PC-3 (cell line): Measurements from ENCODE around the gene LAG3. TPM values are rescaled to one million over a fixed set of nuclear protein-coding genes. Genes with fewer than 3 reads are reported as not detected.

Source experiments
- ATAC-seq: fragments of 200-7000 bp; cut with Tn5 transposase; 2 replicates; pipeline ENCODE4 v1.9.1; 2020; ENCODE audit warnings: mild to moderate bottlenecking, moderate library complexity
- BruUV-seq: library from RNA; stranded (reverse); fragments of 400-500 nt; replicated peaks from 2 replicates; lab custom pipeline; 2021; lab: Mats Ljungman, UMichigan
- CTCF ChIA-PET: fragments of 300-600 bp; sonication (Branson Sonifier 250); formaldehyde crosslinking; loops from one replicate; lab custom pipeline; 2022; ENCODE audit warnings: antibody characterized with exemption; lab: Charles Lee
- POLR2A ChIA-PET: fragments of 300-600 bp; sonication (Branson Sonifier 250); formaldehyde crosslinking; loops from one replicate; lab custom pipeline; 2022; ENCODE audit warnings: antibody characterized with exemption; ENCODE audit not compliant: unreplicated experiment; lab: Charles Lee
- DNase-seq: peaks from one replicate; pipeline ENCODE4 v3.0.0-alpha.2; 2015
- H2AFZ ChIP-seq: fragments of 300-600 bp; sonication (generic); 2 replicates; pipeline ENCODE4 v1.6.0; 2016; ENCODE audit warnings: antibody characterized with exemption, low read length
- H3F3A ChIP-seq: fragments of 300-600 bp; sonication (generic); one replicate; pipeline ENCODE4 v1.6.0; 2017; ENCODE audit warnings: antibody characterized with exemption, low read length, control low read depth, mild to moderate bottlenecking; ENCODE audit not compliant: unreplicated experiment
- H3K27ac ChIP-seq: fragments of 300-600 bp; sonication (generic); 2 replicates; pipeline ENCODE4 v1.5.1; 2016; ENCODE audit warnings: mild to moderate bottlenecking, low read length
- H3K27me3 ChIP-seq: fragments of 300-600 bp; sonication (generic); 2 replicates; pipeline ENCODE4 v1.6.1; 2016; ENCODE audit warnings: low read length, mixed read lengths
- H3K36me3 ChIP-seq: fragments of 300-600 bp; sonication (generic); 2 replicates; pipeline ENCODE4 v1.6.1; 2016; ENCODE audit warnings: low read depth, mixed run types, low read length, mixed read lengths
- H3K4me1 ChIP-seq: fragments of 300-600 bp; sonication (generic); 2 replicates; pipeline ENCODE4 v1.5.1; 2016; ENCODE audit warnings: low read length; ENCODE audit not compliant: insufficient read depth
- H3K4me2 ChIP-seq: fragments of 300-600 bp; sonication (generic); 2 replicates; pipeline ENCODE4 v1.6.0; 2016; ENCODE audit warnings: low read length
- H3K4me3 ChIP-seq: fragments of 300-600 bp; sonication (generic); 2 replicates; pipeline ENCODE4 v1.5.1; 2016; ENCODE audit warnings: mild to moderate bottlenecking, low read length, mixed read lengths
- H3K79me2 ChIP-seq: fragments of 300-600 bp; sonication (generic); 2 replicates; pipeline ENCODE4 v1.6.1; 2017; ENCODE audit warnings: low read length, mixed read lengths
- H3K9ac ChIP-seq: fragments of 300-600 bp; sonication (generic); 2 replicates; pipeline ENCODE4 v1.6.0; 2016; ENCODE audit warnings: mild to moderate bottlenecking, low read length
- H3K9me2 ChIP-seq: fragments of 300-600 bp; sonication (generic); replicated peaks from 2 replicates; pipeline ENCODE4 v1.6.1; 2016; ENCODE audit warnings: mixed run types, low read length, mixed read lengths
- H3K9me3 ChIP-seq: fragments of 300-600 bp; sonication (generic); 2 replicates; pipeline ENCODE4 v1.6.1; 2016; ENCODE audit warnings: low read length, mixed read lengths
- H4K20me1 ChIP-seq: fragments of 300-600 bp; sonication (generic); 2 replicates; pipeline ENCODE4 v1.6.1; 2016; ENCODE audit warnings: low read length, mixed read lengths
- CTCF ChIP-seq: fragments of 300-600 bp; sonication (generic); conservative IDR thresholded peaks from 2 replicates; pipeline ENCODE4 v1.5.1; 2017; ENCODE audit warnings: antibody characterized with exemption, low read depth, mild to moderate bottlenecking, low read length
- EZH2 ChIP-seq: fragments of 300-600 bp; sonication (generic); IDR thresholded peaks from one replicate; pipeline ENCODE4 v1.6.1; 2017; ENCODE audit warnings: antibody characterized with exemption, mild to moderate bottlenecking, low read length; ENCODE audit not compliant: unreplicated experiment
- EZH2phosphoT487 ChIP-seq: fragments of 300-600 bp; sonication (generic); IDR thresholded peaks from 2 replicates; pipeline ENCODE4 v1.6.1; 2018; ENCODE audit warnings: mild to moderate bottlenecking, antibody characterized with exemption, low read length, borderline replicate concordance
- intact Hi-C: fragments of 100-400 bp; cut with micrococcal nuclease; formaldehyde crosslinking; loops from 2 replicates; pipeline ENCODE4 v1.9.0; 2023
- total RNA-seq: library from RNA; depleted of rRNA; stranded (reverse); fragments of >200 nt; gene quantifications from 2 replicates; pipeline ENCODE4 v1.2.3, GENCODE V29; 2014

The LAG3 gene
- total RNA-seq, 1 experiment from 2014 or later: 0.58 TPM

- Histone ChIP-seq H3F3A (no peaks in the 10 kb centered on the region), H3K4me1 (no peaks in the 10 kb centered on the region), H3K4me2 (no peak overlapping the region), H3K79me2 (no peaks in the 10 kb centered on the region), H4K20me1 (no peaks in the 10 kb centered on the region), H2AFZ (no peak overlapping the region), H3K4me3 (no peak overlapping the region), H3K27me3 (no peaks in the 10 kb centered on the region), H3K9me3 (no peaks in the 10 kb centered on the region), H3K27ac (no peak overlapping the region), H3K36me3 (no peaks in the 10 kb centered on the region), H3K9ac (no peak overlapping the region), H3K9me2 (no peaks in the 10 kb centered on the region)
- no peak for DNase-seq
- POLR2A ChIA-PET: no interaction called here
- CTCF ChIA-PET: no interaction called here
- intact Hi-C loops: no loop called here
- ATAC-seq: no peak
- no peak for TF ChIP-seq EZH2phosphoT487
- no peak for TF ChIP-seq EZH2
- no peak for TF ChIP-seq CTCF
- BruUV-seq: no TSS peak
Observed at GRCh38 chr12:6809056-6809455, 36.7 kb downstream of the LAG3 start.

GRCh38 chr12:6810758-6811157 lies 38.4 kb downstream of the LAG3 start:
- no peaks in the 10 kb centered on the region for H3K9me3 ChIP-seq
- no peaks in the 10 kb centered on the region for H3K27me3 ChIP-seq
- intact Hi-C loops: no loop called here
- H3K9ac ChIP-seq: no peak overlapping the region
- no peak overlapping the region for H3K4me2 ChIP-seq
- H4K20me1 ChIP-seq: no peaks in the 10 kb centered on the region
- no peaks in the 10 kb centered on the region for H3K79me2 ChIP-seq
- DNase-seq (no peak), ATAC-seq (no peak)
- H3F3A ChIP-seq: no peaks in the 10 kb centered on the region
- no peaks in the 10 kb centered on the region for H3K36me3 ChIP-seq
- H3K4me3 ChIP-seq: no peak overlapping the region
- TF ChIP-seq EZH2phosphoT487: no peak
- TF ChIP-seq CTCF: no peak
- no peak for TF ChIP-seq EZH2
- H2AFZ ChIP-seq: no peak overlapping the region
- no peaks in the 10 kb centered on the region for H3K4me1 ChIP-seq
- no peak overlapping the region for H3K27ac ChIP-seq
- no TSS peak for BruUV-seq
- CTCF ChIA-PET: no interaction called here
- POLR2A ChIA-PET: no interaction called here
- no peaks in the 10 kb centered on the region for H3K9me2 ChIP-seq

GRCh38 chr12:6813363-6813762 lies 41.0 kb downstream of the LAG3 start:
- H3K36me3 ChIP-seq: no peaks in the 10 kb centered on the region
- H3K9me3 ChIP-seq: no peaks in the 10 kb centered on the region
- ChIA-PET CTCF (no interaction called here), POLR2A (no interaction called here)
- H3K9me2 ChIP-seq: no peaks in the 10 kb centered on the region
- no peak for ATAC-seq
- no peaks in the 10 kb centered on the region for H4K20me1 ChIP-seq
- H3K27ac ChIP-seq: no peak overlapping the region
- H3K4me3 ChIP-seq: no peak overlapping the region
- H3K79me2 ChIP-seq: no peaks in the 10 kb centered on the region
- H3F3A ChIP-seq: no peaks in the 10 kb centered on the region
- no TSS peak for BruUV-seq
- H3K4me2 ChIP-seq: no peak overlapping the region
- intact Hi-C loops: no loop called here
- no peak for DNase-seq
- no peaks in the 10 kb centered on the region for H3K4me1 ChIP-seq
- no peak for TF ChIP-seq CTCF
- no peak for TF ChIP-seq EZH2phosphoT487
- no peak overlapping the region for H3K9ac ChIP-seq
- no peak overlapping the region for H2AFZ ChIP-seq
- no peaks in the 10 kb centered on the region for H3K27me3 ChIP-seq
